ENCODE results near the gene KANSL1. TPM values are rescaled to one million over a fixed set of nuclear protein-coding genes. Genes with fewer than 3 reads are reported as not detected.

Gene KANSL1
- total RNA-seq, 1 donor from 2014 or later = 191 TPM

- Mint-ChIP-seq H3K27ac (ENCODE audit: unreplicated experiment) (no peak overlapping the region), H3K4me3 (ENCODE audit: unreplicated experiment) (no peak overlapping the region), H3K9me3 (ENCODE audit: unreplicated experiment) (peaks cover 1% of the 10 kb centered on the region), H3K36me3 (ENCODE audit: unreplicated experiment) (no peaks in the 10 kb centered on the region), H3K27me3 (ENCODE audit: unreplicated experiment) (peaks cover 7% of the 10 kb centered on the region), H3K4me1 (ENCODE audit: low read depth, unreplicated experiment) (peaks cover 8% of the 10 kb centered on the region)
- no peak for DNase-seq
- no peak for TF ChIP-seq CTCF (IDR thresholded peaks at IDR 0.05; ENCODE audit: partially characterized antibody, unreplicated experiment)
These were observed 49.0 kb downstream of the KANSL1 start for GRCh38 chr17:46144246-46144645.

- no peak overlapping the region for H3K4me3 Mint-ChIP-seq (ENCODE audit: unreplicated experiment)
- DNase-seq = no peak
- TF ChIP-seq CTCF (IDR thresholded peaks at IDR 0.05; ENCODE audit: partially characterized antibody, unreplicated experiment) = no peak
- peaks cover 7% of the 10 kb centered on the region for H3K27me3 Mint-ChIP-seq (ENCODE audit: unreplicated experiment)
- H3K9me3 Mint-ChIP-seq (ENCODE audit: unreplicated experiment) = peaks cover 1% of the 10 kb centered on the region
- no peaks in the 10 kb centered on the region for H3K36me3 Mint-ChIP-seq (ENCODE audit: unreplicated experiment)
- no peak overlapping the region for H3K27ac Mint-ChIP-seq (ENCODE audit: unreplicated experiment)
- peaks cover 9% of the 10 kb centered on the region for H3K4me1 Mint-ChIP-seq (ENCODE audit: low read depth, unreplicated experiment)
These were observed 49.4 kb downstream of the KANSL1 start for GRCh38 chr17:46143827-46144236.

GRCh38 chr17:46141645-46142044 is 51.6 kb downstream of the KANSL1 start:
- H3K4me1 Mint-ChIP-seq (ENCODE audit: low read depth, unreplicated experiment) = peaks cover 15% of the 10 kb centered on the region
- no peak overlapping the region for H3K4me3 Mint-ChIP-seq (ENCODE audit: unreplicated experiment)
- no peak for DNase-seq
- H3K36me3 Mint-ChIP-seq (ENCODE audit: unreplicated experiment) = no peaks in the 10 kb centered on the region
- TF ChIP-seq CTCF (IDR thresholded peaks at IDR 0.05; ENCODE audit: partially characterized antibody, unreplicated experiment) = no peak
- no peak overlapping the region for H3K27ac Mint-ChIP-seq (ENCODE audit: unreplicated experiment)
- peaks cover 3% of the 10 kb centered on the region for H3K27me3 Mint-ChIP-seq (ENCODE audit: unreplicated experiment)
- no peaks in the 10 kb centered on the region for H3K9me3 Mint-ChIP-seq (ENCODE audit: unreplicated experiment)

- DNase-seq = no peak
- Mint-ChIP-seq H3K27me3 (ENCODE audit: unreplicated experiment) (peaks cover 3% of the 10 kb centered on the region), H3K36me3 (ENCODE audit: unreplicated experiment) (no peaks in the 10 kb centered on the region), H3K27ac (ENCODE audit: unreplicated experiment) (no peak overlapping the region), H3K9me3 (ENCODE audit: unreplicated experiment) (no peaks in the 10 kb centered on the region), H3K4me3 (ENCODE audit: unreplicated experiment) (no peak overlapping the region), H3K4me1 (ENCODE audit: low read depth, unreplicated experiment) (peaks cover 23% of the 10 kb centered on the region)
- TF ChIP-seq CTCF (IDR thresholded peaks at IDR 0.05; ENCODE audit: partially characterized antibody, unreplicated experiment) = no peak
These were observed 52.5 kb downstream of the KANSL1 start for GRCh38 chr17:46140645-46141197.

GRCh38 chr17:46139432-46140210 is 53.6 kb downstream of the KANSL1 start:
- Mint-ChIP-seq H3K36me3 (ENCODE audit: unreplicated experiment) (no peaks in the 10 kb centered on the region), H3K27me3 (ENCODE audit: unreplicated experiment) (peaks cover 3% of the 10 kb centered on the region), H3K27ac (ENCODE audit: unreplicated experiment) (no peak overlapping the region), H3K4me1 (ENCODE audit: low read depth, unreplicated experiment) (peaks cover 23% of the 10 kb centered on the region), H3K9me3 (ENCODE audit: unreplicated experiment) (no peaks in the 10 kb centered on the region), H3K4me3 (ENCODE audit: unreplicated experiment) (no peak overlapping the region)
- no peak for TF ChIP-seq CTCF (IDR thresholded peaks at IDR 0.05; ENCODE audit: partially characterized antibody, unreplicated experiment)
- DNase-seq = no peak
